GM18907 (cell line): Measurements from ENCODE around the gene TTC39C.
"Not testable (repeated sequence)": the region's sequence is repeated elsewhere in the genome, so short reads cannot be mapped to it uniquely, and the experiment has no call there.

Experiments
- ATAC-seq: cut with Tn5 transposase; IDR thresholded peaks from one replicate; pipeline ENCODE4 v1.9.1; 2021; ENCODE audit warnings: mild to moderate bottlenecking, moderate library complexity; ENCODE audit not compliant: unreplicated experiment

Gene TTC39C

DNA sequence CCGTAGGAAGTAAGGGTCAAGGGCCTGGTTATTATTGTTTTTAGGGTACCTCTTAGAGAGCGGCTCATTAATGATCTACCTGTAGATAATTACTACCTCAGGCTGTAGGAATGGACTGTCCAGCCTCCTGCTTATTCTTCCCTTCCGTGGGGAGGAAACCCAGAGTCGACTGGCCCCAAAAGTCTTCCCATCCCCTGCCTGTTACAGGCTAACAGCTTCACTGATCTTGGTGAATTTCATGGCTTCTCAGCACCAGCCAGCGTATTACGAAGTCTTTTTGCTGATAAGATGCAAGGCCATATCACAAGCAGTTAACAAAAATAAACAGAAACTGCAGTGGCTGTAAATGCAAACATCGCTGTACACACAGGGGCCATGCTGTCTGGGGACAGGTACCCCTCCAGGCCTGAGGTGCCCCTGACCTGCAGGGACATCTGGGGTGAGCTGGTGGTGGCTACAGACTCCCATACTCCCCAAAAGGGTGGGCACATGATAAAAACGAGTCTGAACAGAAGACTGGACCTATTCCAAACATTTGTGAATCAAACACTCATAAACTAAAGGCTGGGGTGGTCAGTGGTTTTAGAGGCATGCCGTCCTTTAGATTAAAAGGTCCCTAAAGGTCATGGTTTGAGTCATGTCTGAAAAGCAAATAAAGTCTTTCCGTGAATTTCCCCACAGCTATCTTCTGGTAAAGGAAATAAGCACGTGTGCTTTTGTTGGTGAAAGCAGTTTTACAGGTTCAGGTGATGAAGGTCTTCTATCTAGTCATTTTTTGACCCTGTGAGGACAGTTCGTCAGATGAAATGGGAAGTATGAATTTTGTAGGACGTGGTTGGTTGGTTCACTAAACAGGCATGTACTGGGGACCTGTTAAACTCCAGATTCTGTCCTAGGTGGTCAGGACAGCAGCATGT lies 36.7 kb downstream of the TTC39C start:
- ATAC-seq = peak; percentile 63

DNA sequence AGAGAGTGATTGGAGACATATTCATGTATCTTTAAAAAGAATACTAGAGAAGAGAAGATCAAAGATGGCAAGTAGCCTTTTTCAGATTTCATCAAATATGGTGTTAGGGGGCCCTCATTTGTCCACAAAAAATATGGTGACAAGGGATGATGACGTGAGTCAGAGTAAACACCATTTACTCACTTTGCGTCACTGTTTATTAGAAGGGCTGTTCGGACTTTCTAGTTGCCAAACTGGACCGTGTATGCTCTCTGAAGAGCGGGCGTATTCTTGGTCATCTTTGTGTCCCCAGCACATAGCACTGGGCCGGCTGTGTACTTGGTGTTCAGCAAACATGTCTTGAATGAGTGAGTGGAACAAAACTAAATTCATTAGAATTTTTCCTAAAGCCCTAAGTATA lies 37.5 kb downstream of the TTC39C start:
- ATAC-seq = no peak

DNA sequence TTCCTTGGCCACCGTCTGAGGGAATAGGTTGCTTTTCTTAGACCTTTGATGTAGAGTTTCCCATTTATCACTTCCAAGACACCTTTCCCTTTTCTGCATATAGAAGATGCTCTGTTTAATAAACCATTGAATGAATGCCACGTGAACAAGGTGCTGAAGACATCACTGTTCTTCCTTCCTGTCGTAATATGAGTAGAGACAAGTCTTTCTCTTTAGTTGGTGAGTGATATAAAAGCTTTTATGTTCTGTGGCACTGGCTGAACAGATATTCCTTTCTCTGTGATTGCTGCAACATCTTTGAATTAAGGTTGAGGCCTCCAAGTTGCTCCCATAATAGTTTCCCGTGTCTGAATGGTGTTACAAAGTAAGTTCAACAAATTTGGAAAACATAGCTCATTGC lies 38.7 kb downstream of the TTC39C start:
- ATAC-seq = no peak

DNA sequence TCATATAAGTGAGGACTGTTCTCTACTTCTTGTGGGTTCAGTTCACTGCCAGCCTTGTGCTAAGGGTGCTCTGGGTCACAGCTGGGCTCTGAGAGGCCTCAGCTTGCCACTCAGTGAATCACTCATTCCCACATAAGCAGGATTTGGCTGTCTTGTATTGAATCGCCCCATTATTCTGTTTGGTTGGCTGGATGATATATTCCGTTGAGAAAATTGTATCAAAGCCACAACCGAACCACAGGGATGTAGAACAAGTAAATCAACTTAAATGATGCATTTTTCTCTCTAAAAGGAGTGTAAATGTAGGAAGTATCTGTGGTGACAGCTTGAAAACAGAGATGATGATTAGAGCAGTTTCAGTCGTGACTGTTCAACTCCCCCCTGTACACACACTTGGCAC lies 39.6 kb downstream of the TTC39C start:
- no peak for ATAC-seq

DNA sequence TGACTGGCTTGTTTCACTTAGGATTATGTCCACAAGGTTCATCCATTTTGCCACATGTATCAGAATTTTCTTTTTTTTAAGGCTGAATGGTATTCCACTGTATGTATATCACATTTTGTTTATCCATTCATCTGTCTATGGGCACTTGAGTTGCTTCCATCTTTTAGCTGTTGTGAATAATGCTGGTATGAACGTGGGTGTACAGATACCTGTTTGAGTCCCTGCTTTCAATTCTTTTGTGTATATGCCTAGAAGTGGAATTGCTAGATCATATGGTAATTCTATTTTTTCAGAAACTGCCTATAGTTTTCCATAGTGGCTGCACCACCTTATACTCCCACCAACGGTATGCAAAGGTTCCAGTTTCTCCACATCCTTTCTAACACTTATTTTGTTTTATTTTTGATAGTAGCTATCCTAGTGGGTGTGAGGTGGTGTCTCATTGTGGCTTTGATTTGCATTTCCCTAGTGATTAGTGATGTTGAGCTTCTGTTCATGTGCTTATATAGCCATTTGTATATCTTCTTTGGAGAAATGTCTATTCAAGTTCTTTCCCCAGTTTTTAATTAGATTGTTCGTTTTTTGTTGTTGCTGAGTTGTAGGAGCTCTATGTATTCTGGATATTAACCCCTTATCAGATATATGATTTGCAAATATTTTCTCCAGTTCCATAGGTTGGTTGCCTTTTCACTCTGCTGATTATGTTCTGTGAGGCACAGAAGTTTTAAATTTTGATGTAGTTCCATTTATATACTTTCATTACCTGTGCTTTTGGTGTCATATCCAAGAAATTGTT lies 40.7 kb downstream of the TTC39C start:
- peak; percentile 46 for ATAC-seq

DNA sequence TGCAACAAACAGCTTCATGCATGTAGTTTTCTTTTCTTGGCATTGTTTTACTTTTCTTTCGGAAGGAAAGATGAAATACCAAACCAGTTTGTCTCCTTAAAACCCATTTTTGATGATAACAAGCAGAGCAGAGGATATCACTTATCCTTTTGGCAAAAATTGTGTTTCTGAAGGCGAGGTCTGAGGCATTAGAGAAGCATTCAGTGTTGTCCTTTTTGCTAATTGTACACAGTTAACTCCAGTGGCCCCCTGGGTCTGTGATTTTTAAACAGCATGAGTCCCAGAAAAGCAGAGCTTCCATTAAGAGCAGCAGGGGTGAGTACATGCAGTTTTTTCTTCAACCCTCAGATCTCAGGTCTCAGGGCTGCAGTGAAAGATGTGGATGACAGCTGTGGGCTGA lies 41.3 kb downstream of the TTC39C start:
- no peak for ATAC-seq

DNA sequence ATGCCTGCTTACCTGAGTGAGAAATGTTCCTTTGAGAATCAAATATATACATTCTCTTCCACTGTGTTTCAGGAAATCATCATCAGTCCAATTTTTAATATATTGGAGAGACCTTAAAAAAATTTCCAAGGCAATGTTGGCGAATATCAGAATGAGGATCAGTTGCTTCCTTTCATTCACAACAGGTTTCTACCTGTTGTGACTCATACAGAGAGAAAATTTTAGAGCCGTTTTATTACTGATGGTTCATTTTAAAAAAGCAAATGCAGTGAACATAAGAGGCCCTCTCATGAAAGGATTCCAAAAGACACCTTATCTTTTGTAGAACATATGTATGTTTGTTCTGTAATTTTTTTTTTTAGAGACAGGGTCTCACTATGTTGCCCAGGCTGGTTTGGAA lies 42.0 kb downstream of the TTC39C start:
- no peak for ATAC-seq

DNA sequence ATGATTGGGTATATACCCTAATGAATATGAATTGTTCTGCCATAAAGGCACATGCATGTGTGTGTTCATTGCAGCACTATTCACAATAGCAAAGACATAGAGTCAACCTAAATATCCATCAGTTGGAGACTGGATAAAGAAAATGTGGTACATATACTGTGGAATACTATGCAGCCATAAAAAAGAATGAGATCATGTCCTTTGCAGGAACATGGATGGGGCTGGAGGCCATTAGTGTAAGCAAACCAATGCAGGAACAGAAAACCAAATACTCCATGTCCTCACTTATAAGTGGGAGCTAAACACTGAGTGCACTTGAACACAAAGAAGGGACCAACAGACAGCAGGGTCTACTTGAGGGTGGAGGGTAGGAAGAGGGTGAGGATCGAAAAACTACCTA lies 43.2 kb downstream of the TTC39C start:
- no peak for ATAC-seq

DNA sequence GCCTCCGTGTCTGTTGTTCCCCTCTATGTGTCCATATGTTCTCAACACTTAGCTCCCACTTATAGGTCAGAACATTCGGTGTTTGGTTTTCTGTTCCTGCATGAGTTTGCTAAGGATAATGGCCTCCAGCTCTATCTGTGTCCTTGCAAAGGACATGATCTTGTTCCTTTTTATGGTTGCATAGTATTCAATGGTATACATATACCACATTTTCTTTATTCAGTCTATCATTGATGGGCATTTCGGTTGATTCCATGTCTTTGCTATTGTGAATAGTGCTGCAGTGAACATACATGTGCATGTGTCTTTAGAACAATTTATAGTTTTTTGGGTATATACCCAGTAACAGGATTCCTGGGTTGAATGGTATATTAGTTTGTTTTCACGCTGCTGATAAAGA lies 44.8 kb downstream of the TTC39C start:
- not testable (repeated sequence) for ATAC-seq

DNA sequence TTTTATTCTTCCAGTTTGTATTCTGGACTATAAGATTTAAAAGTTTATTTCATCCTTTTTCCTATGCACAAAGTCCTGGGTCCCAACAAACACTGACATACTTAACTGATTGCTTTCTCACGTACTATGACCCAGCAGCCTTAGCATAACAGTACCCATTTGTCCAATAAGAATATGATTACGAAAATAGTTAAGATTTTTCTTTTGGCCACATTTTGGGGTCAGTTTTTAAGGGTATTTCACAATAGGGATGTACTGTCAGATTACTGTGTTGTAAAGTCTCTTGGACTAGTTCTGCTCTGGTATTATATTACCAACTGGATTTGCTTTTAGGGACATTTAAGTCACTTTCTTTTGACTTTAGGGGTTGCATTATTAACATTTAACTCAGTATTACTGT lies 46.1 kb downstream of the TTC39C start:
- ATAC-seq = no peak

DNA sequence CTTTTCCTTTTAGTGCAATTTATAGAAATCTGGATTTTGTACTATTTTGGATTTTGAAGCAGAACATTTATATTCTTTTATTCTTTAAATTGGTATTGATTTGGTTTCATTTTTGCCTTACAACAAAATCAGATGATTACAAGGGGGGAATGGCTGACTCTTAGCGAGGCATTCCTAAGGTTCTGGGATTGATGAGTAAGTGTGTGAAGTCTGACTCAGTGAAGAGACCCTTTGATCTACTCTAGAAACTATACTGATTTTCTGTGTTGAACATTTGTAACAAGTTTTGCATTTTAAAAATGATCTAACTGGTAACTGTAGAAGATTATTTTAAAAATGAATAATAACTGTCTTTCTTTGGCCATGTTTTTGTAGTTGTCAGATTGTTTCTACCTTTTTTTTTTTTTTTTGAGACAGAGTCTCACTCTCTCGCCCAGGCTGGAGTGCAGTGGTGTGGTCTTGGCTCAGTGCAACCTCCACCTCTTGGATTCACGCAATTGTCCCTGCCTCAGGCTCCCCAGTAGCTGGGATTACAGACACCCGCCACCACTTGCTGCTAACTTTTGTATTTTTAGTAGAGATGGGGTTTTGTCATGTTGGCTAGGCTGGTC lies 48.7 kb downstream of the TTC39C start:
- no peak for ATAC-seq

DNA sequence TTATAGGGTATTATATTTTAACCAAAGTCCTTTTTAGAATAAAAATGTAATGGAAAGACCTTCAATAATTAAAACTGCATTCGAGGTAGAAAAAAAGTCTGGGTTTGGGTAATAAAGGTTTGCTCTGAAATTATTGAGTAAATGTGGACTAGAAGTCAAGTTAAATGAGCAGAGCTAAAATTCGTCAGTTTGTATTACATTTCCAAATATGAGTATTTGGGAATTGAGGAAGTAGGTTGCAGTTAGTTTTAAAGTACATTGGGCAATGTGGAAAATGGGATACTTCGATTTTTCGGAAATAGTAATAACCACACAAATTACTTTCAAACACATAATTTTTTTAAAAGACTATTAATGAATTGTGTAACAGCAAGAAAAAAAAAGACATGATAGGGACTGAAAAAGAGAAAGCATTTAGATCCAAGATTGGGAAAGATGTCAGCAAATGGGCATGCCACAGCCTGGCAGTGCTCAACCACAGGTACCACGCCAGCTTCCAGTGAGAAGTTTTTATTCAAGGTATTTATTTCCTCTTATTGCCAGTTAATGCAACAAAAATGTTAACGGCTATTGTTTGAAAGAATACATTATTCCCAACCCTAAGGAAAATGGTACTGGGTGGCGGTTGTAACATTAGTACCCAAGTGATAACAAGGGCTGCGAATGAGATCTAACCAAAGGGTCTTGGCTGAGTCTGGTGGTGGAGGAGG lies 50.0 kb downstream of the TTC39C start:
- no peak for ATAC-seq

DNA sequence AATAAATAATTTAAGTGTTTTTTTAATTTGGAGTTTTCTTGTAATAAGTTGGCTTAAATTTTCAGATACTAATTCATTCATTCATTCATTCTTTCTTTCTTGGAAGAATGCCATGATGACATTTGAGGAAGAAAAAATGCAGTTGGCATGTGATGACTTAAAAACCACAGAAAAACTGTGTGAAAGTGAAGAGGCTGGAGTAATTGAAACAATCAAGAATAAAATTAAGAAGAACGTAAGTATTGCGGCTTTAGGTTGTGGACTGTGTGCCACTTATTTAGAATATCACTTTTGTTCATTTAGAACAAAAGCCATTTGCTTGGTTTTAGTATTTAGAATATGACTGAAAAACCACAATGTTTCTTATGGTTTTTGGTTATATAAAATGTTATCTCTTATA lies 51.4 kb downstream of the TTC39C start:
- ATAC-seq = no peak

DNA sequence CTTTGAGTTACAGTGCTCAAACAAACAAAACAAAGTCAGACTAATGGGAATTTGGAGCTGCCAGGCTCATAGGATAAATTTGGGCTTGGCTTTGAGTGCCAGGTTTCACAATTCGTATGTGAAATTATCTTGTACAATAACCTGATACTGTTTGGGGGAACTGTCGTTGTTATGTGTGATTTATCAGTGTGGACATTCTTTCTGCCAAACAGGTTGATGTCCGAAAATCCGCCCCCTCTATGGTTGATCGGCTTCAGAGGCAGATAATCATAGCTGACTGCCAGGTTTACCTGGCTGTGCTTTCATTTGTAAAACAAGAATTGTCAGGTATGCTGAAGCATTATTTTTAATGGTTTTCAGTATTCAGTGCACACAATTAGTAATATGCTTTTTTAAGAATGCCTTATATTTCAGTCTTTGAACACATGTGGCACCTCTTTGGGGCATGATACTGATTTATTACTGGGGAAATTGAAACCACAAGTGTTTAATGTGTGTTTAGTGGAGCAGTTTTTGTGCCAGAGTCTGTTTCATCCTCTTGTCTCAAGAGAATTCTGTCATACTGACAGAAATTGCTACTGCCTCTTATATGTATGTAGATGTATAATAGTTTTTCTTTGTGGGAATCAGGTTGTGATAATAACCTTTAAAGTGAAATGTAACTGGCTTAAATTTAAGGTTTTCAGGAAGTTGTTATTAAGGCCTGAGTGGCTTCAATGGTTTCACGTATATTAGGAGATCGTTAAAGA lies 54.6 kb downstream of the TTC39C start:
- no peak for ATAC-seq

DNA sequence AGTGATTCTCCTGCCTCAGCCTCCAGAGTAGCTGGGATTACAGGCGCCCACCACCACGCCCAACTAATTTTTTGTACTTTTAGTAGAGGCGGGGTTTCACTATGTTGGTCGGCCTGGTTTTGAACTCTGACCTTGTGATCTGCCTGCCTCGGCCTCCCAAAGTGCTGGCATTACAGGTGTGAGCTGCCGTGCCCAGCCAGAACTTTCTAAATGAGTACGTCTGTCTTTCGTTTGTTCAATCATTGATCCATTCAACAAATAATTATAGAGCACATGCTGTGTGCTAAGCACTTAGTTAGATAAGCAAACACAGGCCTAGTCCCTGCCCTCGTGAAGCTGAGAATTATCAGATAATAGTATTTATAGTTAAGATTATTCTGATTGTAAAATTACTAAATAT lies 56.5 kb downstream of the TTC39C start:
- peak; percentile 50 for ATAC-seq

DNA sequence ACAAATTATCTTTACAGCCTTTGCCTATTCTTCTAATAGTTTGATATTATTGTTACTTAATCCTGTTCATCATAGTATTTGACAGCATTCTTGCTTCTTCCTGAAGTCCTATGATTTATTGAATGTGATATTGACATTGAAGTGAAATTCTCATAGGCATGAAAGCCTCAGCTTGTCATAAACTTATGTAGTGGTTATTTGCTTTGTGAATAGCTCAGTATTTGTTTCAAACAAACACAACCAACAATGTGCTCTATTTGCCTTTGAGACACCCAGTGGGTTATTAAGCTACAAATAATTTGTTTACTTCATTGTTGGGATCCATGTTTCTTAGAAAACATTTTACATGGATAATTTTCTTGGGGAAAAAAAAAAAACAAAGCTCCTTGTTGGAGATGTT lies 57.2 kb downstream of the TTC39C start:
- no peak for ATAC-seq

DNA sequence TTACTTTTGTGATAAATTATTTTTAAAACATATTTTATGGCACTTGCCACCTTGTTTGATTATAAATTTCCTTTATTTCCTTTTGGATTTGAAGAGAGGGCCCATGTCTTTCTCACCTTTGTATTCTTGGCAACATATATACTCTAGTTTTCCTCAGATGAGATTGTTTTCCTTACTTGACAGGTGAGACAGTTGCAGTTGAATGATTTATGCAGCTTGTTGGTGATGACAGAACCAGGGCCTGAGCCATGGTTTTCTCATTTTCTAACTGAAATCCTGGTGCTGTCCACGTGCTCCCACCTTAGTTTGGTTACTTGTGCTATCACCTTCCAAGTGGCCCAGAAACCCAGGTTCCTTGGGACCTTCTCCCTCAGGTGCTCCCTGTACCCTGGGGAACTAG lies 58.2 kb downstream of the TTC39C start:
- no peak for ATAC-seq

DNA sequence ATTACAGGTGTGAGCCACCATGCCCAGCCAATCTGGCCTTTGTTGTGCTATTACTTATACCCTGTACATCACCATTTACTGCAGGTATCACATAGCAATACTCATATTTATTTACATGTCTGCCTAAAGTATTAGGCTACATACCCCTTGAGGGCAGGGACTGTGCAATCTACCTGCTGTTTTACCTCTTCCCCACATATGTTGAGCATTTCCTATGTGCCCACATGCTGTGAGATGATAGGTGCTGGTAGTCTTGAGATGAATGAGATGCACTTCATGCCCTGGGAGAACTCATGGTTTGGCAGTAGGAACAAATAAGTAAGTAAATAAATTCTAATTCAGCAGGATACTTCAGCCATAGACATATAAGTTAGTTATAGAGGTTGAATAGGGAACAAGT lies 59.2 kb downstream of the TTC39C start:
- ATAC-seq = no peak

DNA sequence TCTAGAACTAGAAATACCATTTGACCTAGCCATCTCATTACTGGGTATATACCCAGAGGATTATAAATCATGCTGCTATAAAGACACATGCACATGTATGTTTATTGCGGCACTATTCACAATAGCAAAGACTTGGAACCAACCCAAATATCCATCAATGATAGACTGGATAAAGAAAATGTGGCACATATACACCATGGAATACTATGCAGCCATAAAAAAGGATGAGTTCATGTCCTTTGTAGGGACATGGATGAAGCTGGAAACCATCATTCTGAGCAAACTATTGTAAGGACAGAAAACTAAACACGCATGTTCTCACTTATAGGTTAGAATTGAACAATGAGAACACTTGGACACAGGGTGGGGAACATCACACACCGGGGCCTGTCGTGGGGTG lies 60.2 kb downstream of the TTC39C start:
- ATAC-seq = not testable (repeated sequence)
